GM13976 (cell line): ENCODE data around the gene ARHGEF7.

ENCODE experiments used
- DNase-seq: peaks from one replicate; pipeline ENCODE4 v3.0.0; 2012; ENCODE audit warnings: low spot score
- in situ Hi-C: fragments of 300-500 bp; cut with MboI; formaldehyde crosslinking; loops from one replicate; pipeline ENCODE4 v1.12.0; 2022; ENCODE audit warnings: low sequenced_read_pairs, mixed read lengths, inconsistent platforms; ENCODE audit not compliant: unreplicated experiment
- TF ChIP-seq, protein P1 (sequence below): IDR thresholded peaks from 2 replicates; pipeline ENCODE4 v1.5.1; 2012; ENCODE audit warnings: borderline replicate concordance, mild to moderate bottlenecking; ENCODE audit not compliant: insufficient read depth; ENCODE audit errors: extremely low read depth, missing control alignments, control extremely low read depth

ARHGEF7 gene

DNA sequence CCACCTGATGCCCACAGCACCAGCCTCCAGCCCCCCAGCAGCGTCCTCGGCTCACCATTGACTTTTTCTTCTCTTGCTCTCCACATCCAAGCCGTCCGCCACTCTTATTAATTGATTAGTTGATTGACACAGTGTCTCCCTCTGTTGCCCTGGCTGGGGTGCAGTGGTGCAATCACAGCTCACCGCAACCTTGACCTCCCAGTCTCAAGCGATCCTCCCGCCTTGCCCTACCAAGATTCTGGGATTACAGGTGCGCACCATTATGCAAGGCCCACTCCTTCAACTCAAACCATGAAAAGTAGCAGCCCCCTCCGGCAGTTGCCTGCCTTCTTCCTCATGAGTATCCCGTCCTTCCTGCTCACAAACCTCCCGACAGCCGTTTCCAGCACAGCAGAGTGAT, 204.4 kb downstream of the ARHGEF7 start:
- no peak for DNase-seq
- in situ Hi-C loops = no loop called here
- TF ChIP-seq, protein P1, sequence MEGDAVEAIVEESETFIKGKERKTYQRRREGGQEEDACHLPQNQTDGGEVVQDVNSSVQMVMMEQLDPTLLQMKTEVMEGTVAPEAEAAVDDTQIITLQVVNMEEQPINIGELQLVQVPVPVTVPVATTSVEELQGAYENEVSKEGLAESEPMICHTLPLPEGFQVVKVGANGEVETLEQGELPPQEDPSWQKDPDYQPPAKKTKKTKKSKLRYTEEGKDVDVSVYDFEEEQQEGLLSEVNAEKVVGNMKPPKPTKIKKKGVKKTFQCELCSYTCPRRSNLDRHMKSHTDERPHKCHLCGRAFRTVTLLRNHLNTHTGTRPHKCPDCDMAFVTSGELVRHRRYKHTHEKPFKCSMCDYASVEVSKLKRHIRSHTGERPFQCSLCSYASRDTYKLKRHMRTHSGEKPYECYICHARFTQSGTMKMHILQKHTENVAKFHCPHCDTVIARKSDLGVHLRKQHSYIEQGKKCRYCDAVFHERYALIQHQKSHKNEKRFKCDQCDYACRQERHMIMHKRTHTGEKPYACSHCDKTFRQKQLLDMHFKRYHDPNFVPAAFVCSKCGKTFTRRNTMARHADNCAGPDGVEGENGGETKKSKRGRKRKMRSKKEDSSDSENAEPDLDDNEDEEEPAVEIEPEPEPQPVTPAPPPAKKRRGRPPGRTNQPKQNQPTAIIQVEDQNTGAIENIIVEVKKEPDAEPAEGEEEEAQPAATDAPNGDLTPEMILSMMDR = no peak

DNA sequence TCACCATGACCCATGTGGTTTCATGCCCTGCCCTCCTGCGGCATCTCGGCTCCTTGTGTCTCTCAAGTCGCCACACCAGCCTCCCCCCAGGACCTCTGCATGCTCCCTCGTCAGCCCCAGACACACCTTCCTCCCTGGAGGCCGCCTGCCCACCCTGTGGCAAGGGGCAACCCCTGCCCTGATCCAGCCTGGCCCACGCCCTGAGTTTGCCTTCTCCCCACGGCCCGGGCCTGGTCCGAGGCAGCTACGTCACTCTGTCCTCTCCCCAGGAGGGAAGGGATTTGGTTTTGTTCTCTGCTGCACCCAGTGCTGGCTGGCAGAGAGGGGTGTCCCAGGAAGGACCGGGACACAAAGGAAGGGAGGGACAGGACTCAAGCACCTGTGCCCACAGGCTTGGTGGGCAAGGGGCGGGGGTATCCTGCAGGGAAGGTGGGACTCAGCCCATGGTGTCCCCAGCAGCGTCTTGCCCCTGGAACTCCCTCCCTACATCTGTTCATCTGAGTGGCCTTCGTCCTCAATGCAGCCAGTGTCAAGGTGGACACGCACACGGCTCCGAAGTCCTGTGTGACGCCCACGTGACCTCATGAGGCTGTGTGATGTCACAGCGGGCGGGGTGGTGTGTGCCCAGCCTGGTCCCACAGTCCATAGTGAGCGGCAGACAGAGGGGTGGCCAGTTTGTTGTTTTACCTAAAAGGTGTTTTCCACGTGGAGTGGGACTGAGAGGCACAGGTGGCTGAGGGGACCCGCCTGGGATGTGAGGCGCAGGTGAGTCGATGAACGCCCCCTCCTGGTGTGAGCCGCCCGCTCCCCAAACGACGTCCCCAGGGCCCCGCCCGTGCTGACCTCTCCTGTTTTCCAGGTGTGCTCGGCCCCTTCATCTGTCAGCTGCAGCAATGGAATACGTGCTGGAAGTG, 205.1 kb downstream of the ARHGEF7 start, which contains the start of gene TEX29:
TSS of gene TEX29 (plus strand) at position 645 of the 914 bp plus-strand sequence. CDS start at position 894, 249 bp downstream.
- TF ChIP-seq, protein P1 = no peak
- no peak for DNase-seq
- in situ Hi-C loops = no loop called here

DNA sequence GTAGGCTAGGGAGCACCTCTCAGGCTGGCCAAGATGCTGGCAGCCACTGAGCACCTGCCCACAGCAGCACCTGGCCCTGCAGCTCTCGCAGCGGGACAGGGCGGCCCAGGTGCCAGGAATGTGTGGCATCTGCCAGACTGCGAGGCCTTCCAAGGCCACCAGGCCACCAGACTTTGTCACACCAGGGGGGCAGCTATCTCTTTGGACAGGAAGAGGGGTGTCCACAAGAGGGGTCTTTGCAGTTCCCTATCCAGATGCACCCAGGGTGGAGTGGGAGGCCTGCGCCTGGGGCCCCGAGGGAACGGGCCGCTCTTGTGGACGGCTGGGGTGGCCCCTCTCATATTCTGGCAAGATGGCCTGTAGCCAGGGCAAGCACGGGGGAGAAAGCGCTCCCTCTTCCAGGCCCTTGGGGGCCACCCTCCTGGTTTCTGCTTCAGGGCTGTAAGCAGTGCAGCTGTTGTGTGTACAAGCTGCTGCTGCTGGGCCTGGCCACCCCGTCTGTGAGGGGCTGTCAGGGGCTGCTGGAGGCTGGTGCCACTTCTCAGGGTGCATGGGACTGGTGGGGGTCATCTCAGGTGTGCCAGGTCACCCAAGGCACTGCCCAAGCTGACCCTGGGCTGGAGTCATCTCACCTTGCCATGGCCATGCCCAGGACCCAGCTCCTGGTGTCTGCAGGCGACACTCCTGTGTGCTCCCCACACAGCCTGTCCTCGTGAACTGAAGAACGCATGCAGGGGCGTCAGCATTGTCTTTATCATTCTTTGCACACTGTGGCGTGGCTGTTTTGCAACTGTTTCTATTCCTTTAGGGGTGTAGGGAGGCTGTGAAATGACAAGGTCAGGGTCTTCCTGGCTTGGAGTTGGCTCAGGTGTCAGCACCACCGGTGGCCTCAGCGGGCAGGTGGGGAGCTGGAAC, 207.1 kb downstream of the ARHGEF7 start:
- TF ChIP-seq, protein P1 = no peak
- in situ Hi-C loops = no loop called here
- DNase-seq = no peak

DNA sequence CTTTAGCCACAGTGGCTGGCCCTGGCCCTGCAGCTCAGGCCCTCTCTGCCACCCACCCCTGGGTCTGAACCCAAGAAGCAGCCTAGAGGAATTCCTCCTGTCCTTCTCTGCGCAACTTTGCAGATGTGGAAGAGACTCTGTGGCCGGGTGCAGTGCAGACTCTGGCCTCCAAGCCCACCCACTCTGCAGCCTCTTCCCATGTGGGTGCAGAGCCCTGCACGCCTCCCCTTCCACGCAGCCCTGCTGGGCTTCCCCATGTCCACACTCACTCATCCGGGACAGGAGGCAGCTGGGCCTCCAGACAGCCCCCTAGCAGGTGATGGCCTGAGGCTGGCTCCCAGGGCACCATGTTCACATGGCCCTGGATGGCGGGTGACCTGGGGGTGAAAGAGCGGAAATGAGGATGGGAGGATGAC, 207.8 kb downstream of the ARHGEF7 start:
- TF ChIP-seq, protein P1 = no peak
- no peak for DNase-seq
- in situ Hi-C loops = no loop called here

DNA sequence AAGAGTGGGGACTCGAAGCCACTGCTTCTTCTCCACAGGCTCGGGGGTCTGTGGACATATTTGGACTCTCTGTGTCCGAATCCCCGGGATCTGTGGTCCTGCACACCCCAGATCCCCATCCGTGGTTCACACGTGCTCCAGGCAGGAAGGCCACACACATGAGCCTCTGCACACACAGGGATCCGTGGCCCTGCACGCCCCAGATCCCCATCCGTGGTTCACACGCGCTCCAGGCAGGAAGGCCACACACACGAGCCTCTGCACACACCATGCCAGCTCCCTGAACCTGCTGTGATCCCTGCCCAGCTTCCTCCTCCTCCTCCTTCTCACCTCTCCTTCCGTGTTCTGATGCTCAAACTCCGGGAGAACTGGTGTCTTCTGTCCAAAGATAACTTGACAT, 208.4 kb downstream of the ARHGEF7 start:
- TF ChIP-seq, protein P1 = no peak
- no peak for DNase-seq
- in situ Hi-C loops = no loop called here

DNA sequence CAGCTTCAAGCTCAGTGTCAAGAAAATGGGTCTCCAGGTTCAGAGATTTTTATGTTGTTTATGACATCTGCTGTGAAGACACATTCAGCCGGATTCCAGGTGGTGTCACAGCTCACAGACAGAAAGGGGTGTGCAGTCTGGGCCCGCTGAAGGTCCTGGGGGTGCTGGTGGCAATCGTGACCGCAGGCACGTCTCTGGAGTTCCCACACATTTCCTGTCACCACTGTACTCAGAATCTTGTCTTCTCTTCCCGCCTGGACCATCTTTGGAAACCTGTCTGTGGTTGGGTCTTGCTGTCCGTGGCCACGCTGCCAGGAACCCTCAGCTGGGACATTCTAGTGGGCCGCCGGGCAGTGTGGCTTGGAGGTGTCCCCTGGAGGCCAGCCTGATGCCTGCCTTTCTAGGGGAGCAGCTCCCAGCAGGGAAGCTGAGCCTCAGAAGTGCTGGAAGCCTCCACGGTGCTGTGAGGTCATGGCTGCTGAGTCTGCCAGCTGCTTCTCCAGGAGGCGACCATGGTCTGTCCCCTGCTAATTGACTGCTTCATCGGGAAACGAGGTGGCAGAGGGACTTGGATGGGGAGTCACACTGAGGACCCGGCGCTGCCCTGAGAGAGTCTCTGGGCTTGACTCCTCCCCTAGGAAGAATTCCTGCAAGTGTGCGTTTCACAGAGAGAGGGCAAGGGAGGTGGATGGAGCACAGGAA, 209.0 kb downstream of the ARHGEF7 start:
- DNase-seq = no peak
- in situ Hi-C loops = no loop called here
- TF ChIP-seq, protein P1 = no peak
